ENCODE measurements around the gene MAST2.

- TF ChIP-seq CTCF (conservative IDR thresholded peaks at IDR 0.05; ENCODE audit: low read length) (no peak), EZH2phosphoT487 (IDR thresholded peaks at IDR 0.05; ENCODE audit: borderline replicate concordance) (no peak)
Measured at GRCh38 chr1:46064708-46065107, 261.3 kb downstream of the MAST2 start.

Data from Loucy (cell line).